Activated naive CD4-positive, alpha-beta T cell treated with anti-CD3 and anti-CD28 coated beads, Interleukin-2, amount 10 ng/mL, durations not matched to agents 7 days and 5 days (primary cell): ENCODE results near the gene CDH12.
"Not testable (repeated sequence)": the region's sequence is repeated elsewhere in the genome, so short reads cannot be mapped to it uniquely, and the experiment has no call there.

Experiments
- CTCF ChIA-PET: fragments of 350-600 bp; sonication (Branson Sonifier 250); formaldehyde crosslinking; loops from one replicate; lab custom pipeline; 2021; ENCODE audit warnings: antibody characterized with exemption; lab: Charles Lee
- DNase-seq: peaks from one replicate; pipeline ENCODE4 v3.0.0-alpha.2; 2020
- H3K27ac Mint-ChIP-seq: one replicate; pipeline ENCODE4 v1.8.0; 2021; ENCODE audit warnings: mild to moderate bottlenecking, moderate library complexity, mixed read lengths
- H3K27me3 Mint-ChIP-seq: one replicate; pipeline ENCODE4 v1.8.0; 2021; ENCODE audit warnings: mild to moderate bottlenecking, mixed read lengths
- H3K36me3 Mint-ChIP-seq: one replicate; pipeline ENCODE4 v1.8.0; 2021; ENCODE audit warnings: mixed read lengths
- H3K4me1 Mint-ChIP-seq: one replicate; pipeline ENCODE4 v1.8.0; 2021; ENCODE audit warnings: mixed read lengths
- H3K4me3 Mint-ChIP-seq: one replicate; pipeline ENCODE4 v1.8.0; 2021; ENCODE audit warnings: mild to moderate bottlenecking, moderate library complexity, mixed read lengths
- H3K9me3 Mint-ChIP-seq: one replicate; pipeline ENCODE4 v1.8.0; 2021; ENCODE audit warnings: mixed read lengths

CDH12 gene

GRCh38 chr5:22542340-22542739, 310.8 kb downstream of the CDH12 start:
- CTCF ChIA-PET: no interaction called here
- Mint-ChIP-seq H3K4me1 (no peaks in the 10 kb centered on the region), H3K4me3 (no peak overlapping the region), H3K36me3 (no peaks in the 10 kb centered on the region), H3K27me3 (no peaks in the 10 kb centered on the region), H3K9me3 (peaks cover 5% of the 10 kb centered on the region), H3K27ac (no peak overlapping the region)
- DNase-seq: no peak

GRCh38 chr5:22541037-22541436, 312.1 kb downstream of the CDH12 start:
- Mint-ChIP-seq H3K27me3 (no peaks in the 10 kb centered on the region), H3K4me1 (no peaks in the 10 kb centered on the region), H3K9me3 (peaks cover 10% of the 10 kb centered on the region), H3K4me3 (no peak overlapping the region), H3K36me3 (no peaks in the 10 kb centered on the region), H3K27ac (no peak overlapping the region)
- no peak for DNase-seq
- CTCF ChIA-PET: no interaction called here

GRCh38 chr5:22539762-22540161, 313.4 kb downstream of the CDH12 start:
- no peak for DNase-seq
- Mint-ChIP-seq H3K4me1 (no peaks in the 10 kb centered on the region), H3K9me3 (peaks cover 10% of the 10 kb centered on the region), H3K27me3 (no peaks in the 10 kb centered on the region), H3K36me3 (no peaks in the 10 kb centered on the region), H3K4me3 (no peak overlapping the region), H3K27ac (no peak overlapping the region)
- CTCF ChIA-PET: no interaction called here

- H3K9me3 Mint-ChIP-seq: peaks cover 8% of the 10 kb centered on the region
- CTCF ChIA-PET: no interaction called here
Measured at GRCh38 chr5:22531986-22532385, 321.2 kb downstream of the CDH12 start.

GRCh38 chr5:22521521-22521920, 331.6 kb downstream of the CDH12 start:
- CTCF ChIA-PET: no interaction called here

More at GRCh38 chr5:22531986-22532385, 321.2 kb downstream of the CDH12 start:
- no peak for DNase-seq
- Mint-ChIP-seq H3K27me3 (no peaks in the 10 kb centered on the region), H3K36me3 (no peaks in the 10 kb centered on the region), H3K4me1 (no peaks in the 10 kb centered on the region), H3K27ac (no peak overlapping the region), H3K4me3 (no peak overlapping the region)

GRCh38 chr5:22516497-22516896, 336.6 kb downstream of the CDH12 start:
- CTCF ChIA-PET, H3K4me1 Mint-ChIP-seq, H3K27me3 Mint-ChIP-seq, H3K9me3 Mint-ChIP-seq, H3K4me3 Mint-ChIP-seq, H3K36me3 Mint-ChIP-seq, DNase-seq, H3K27ac Mint-ChIP-seq: not testable (repeated sequence)

More at GRCh38 chr5:22521521-22521920, 331.6 kb downstream of the CDH12 start:
- Mint-ChIP-seq H3K4me1 (no peaks in the 10 kb centered on the region), H3K4me3 (no peak overlapping the region), H3K27me3 (no peaks in the 10 kb centered on the region), H3K27ac (no peak overlapping the region), H3K36me3 (no peaks in the 10 kb centered on the region), H3K9me3 (peaks cover 14% of the 10 kb centered on the region)
- no peak for DNase-seq

- no peaks in the 10 kb centered on the region for H3K27me3 Mint-ChIP-seq
- H3K4me1 Mint-ChIP-seq: no peaks in the 10 kb centered on the region
- no peak overlapping the region for H3K4me3 Mint-ChIP-seq
- H3K9me3 Mint-ChIP-seq: peaks cover 5% of the 10 kb centered on the region
- no peak for DNase-seq
- H3K27ac Mint-ChIP-seq: no peak overlapping the region
- CTCF ChIA-PET: no interaction called here
- no peaks in the 10 kb centered on the region for H3K36me3 Mint-ChIP-seq
Measured at GRCh38 chr5:22514231-22514630, 338.9 kb downstream of the CDH12 start.

GRCh38 chr5:22505891-22506290, 347.3 kb downstream of the CDH12 start:
- Mint-ChIP-seq H3K27ac (no peak overlapping the region), H3K9me3 (peaks cover 2% of the 10 kb centered on the region), H3K4me1 (no peaks in the 10 kb centered on the region), H3K27me3 (no peaks in the 10 kb centered on the region), H3K4me3 (no peak overlapping the region), H3K36me3 (no peaks in the 10 kb centered on the region)
- CTCF ChIA-PET: no interaction called here
- no peak for DNase-seq

- Mint-ChIP-seq H3K4me3 (no peak overlapping the region), H3K27ac (no peak overlapping the region), H3K36me3 (no peaks in the 10 kb centered on the region), H3K27me3 (no peaks in the 10 kb centered on the region), H3K4me1 (no peaks in the 10 kb centered on the region), H3K9me3 (peaks cover 2% of the 10 kb centered on the region)
- DNase-seq: no peak
- CTCF ChIA-PET: no interaction called here
Measured at GRCh38 chr5:22504411-22504810, 348.7 kb downstream of the CDH12 start.

- Mint-ChIP-seq H3K36me3 (no peaks in the 10 kb centered on the region), H3K9me3 (peaks cover 7% of the 10 kb centered on the region), H3K4me1 (no peaks in the 10 kb centered on the region), H3K27ac (no peak overlapping the region), H3K27me3 (no peaks in the 10 kb centered on the region), H3K4me3 (no peak overlapping the region)
- CTCF ChIA-PET: no interaction called here
- no peak for DNase-seq
Measured at GRCh38 chr5:22500556-22500955, 352.6 kb downstream of the CDH12 start.

GRCh38 chr5:22496666-22497065, 356.5 kb downstream of the CDH12 start:
- Mint-ChIP-seq H3K4me3 (no peak overlapping the region), H3K36me3 (no peaks in the 10 kb centered on the region), H3K27ac (no peak overlapping the region), H3K27me3 (no peaks in the 10 kb centered on the region), H3K4me1 (no peaks in the 10 kb centered on the region), H3K9me3 (peaks cover 20% of the 10 kb centered on the region)
- no peak for DNase-seq
- CTCF ChIA-PET: interaction anchor here (0.7 kb wide), 1 partner anchor 1357 kb away, joined by 3 read pairs; no protein-coding TSS in a partner anchor

GRCh38 chr5:22495016-22495720, 358.0 kb downstream of the CDH12 start:
- no peak for DNase-seq
- H3K27me3 Mint-ChIP-seq: no peaks in the 10 kb centered on the region
- no peak overlapping the region for H3K27ac Mint-ChIP-seq
- CTCF ChIA-PET: no interaction called here
- H3K4me1 Mint-ChIP-seq: no peaks in the 10 kb centered on the region
- H3K9me3 Mint-ChIP-seq: peaks cover 24% of the 10 kb centered on the region
- H3K36me3 Mint-ChIP-seq: no peaks in the 10 kb centered on the region
- no peak overlapping the region for H3K4me3 Mint-ChIP-seq

- CTCF ChIA-PET: no interaction called here
- Mint-ChIP-seq H3K36me3 (no peaks in the 10 kb centered on the region), H3K27me3 (no peaks in the 10 kb centered on the region), H3K4me3 (no peak overlapping the region), H3K27ac (no peak overlapping the region), H3K4me1 (no peaks in the 10 kb centered on the region), H3K9me3 (peaks cover 18% of the 10 kb centered on the region)
- no peak for DNase-seq
Measured at GRCh38 chr5:22488427-22488826, 364.7 kb downstream of the CDH12 start.

- no peak overlapping the region for H3K27ac Mint-ChIP-seq
- CTCF ChIA-PET: no interaction called here
Measured at GRCh38 chr5:22480305-22480704, 372.8 kb downstream of the CDH12 start.

GRCh38 chr5:22473886-22474285, 379.3 kb downstream of the CDH12 start:
- CTCF ChIA-PET: no interaction called here
- no peak for DNase-seq
- peaks cover 6% of the 10 kb centered on the region for H3K9me3 Mint-ChIP-seq
- H3K27me3 Mint-ChIP-seq: no peaks in the 10 kb centered on the region
- no peak overlapping the region for H3K27ac Mint-ChIP-seq
- no peaks in the 10 kb centered on the region for H3K4me1 Mint-ChIP-seq
- H3K36me3 Mint-ChIP-seq: no peaks in the 10 kb centered on the region
- H3K4me3 Mint-ChIP-seq: no peak overlapping the region

More at GRCh38 chr5:22480305-22480704, 372.8 kb downstream of the CDH12 start:
- DNase-seq: no peak
- H3K36me3 Mint-ChIP-seq: no peaks in the 10 kb centered on the region
- H3K4me1 Mint-ChIP-seq: no peaks in the 10 kb centered on the region
- H3K27me3 Mint-ChIP-seq: no peaks in the 10 kb centered on the region
- H3K9me3 Mint-ChIP-seq: peaks cover 11% of the 10 kb centered on the region
- H3K4me3 Mint-ChIP-seq: no peak overlapping the region
